HCT116 (cell line): ENCODE data around the gene OR4D6. TPM values are rescaled to one million over a fixed set of nuclear protein-coding genes. Genes with fewer than 3 reads are reported as not detected.

Experiments used
- ATAC-seq: fragments of 200-7000 bp; cut with Tn5 transposase; 2 replicates; pipeline ENCODE4 v1.9.1; 2020; ENCODE audit warnings: mild to moderate bottlenecking, moderate library complexity
- BruUV-seq: library from RNA; stranded (reverse); fragments of 400-500 nt; replicated peaks from 2 replicates; lab custom pipeline; 2021; lab: Mats Ljungman, UMichigan
- CTCF ChIA-PET: fragments of 300-600 bp; sonication (Branson Sonifier 250); formaldehyde crosslinking; loops from one replicate; lab custom pipeline; 2021; ENCODE audit warnings: antibody characterized with exemption; lab: Charles Lee
- POLR2A ChIA-PET: fragments of 300-600, 350-600 bp; sonication (Branson Sonifier 250); formaldehyde crosslinking; loops from one replicate; lab custom pipeline; 2021; ENCODE audit warnings: antibody characterized with exemption; lab: Charles Lee
- RAD21 ChIA-PET, 2 experiments: fragments of 300-600 bp; sonication (Branson Sonifier 250); formaldehyde crosslinking; loops; one replicate each; lab custom pipeline; 2023; ENCODE audit warnings: low total read pairs in 2 of 2; ENCODE audit not compliant: uncharacterized antibody in 2 of 2, unreplicated experiment in 2 of 2, low non-redundant PET in 1 of 2; lab: Charles Lee
- DNase-seq: peaks from one replicate; pipeline ENCODE4 v3.0.0-alpha.2; 2010; ENCODE audit warnings: low read depth, low spot score
- H2AFZ ChIP-seq: fragments of 200-600 bp; shearing (Covaris generic), sonication (generic); 2 replicates; pipeline ENCODE4 v1.6.1; 2017; ENCODE audit warnings: low read depth, mixed run types, mixed read lengths, antibody characterized with exemption, low read length; ENCODE audit not compliant: poor library complexity, severe bottlenecking
- H3K27ac ChIP-seq: 2 replicates; pipeline ENCODE4 v1.5.1; 2012; ENCODE audit warnings: low read depth, low read length
- H3K27me3 ChIP-seq: fragments of 200-600 bp; sonication (generic); 2 replicates; pipeline ENCODE4 v1.6.1; 2016; ENCODE audit warnings: mixed run types, low read length, mixed read lengths; ENCODE audit not compliant: insufficient read depth
- H3K36me3 ChIP-seq, 2 experiments: fragments of 200-500 bp in 1 of 2; fragments of 200-600 bp in 1 of 2; sonication (Bioruptor generic) in 1 of 2; sonication (generic) in 1 of 2; 2 replicates each; pipeline versions ENCODE4 v1.5.1 to v1.6.1; 2014 to 2016; ENCODE audit warnings: low read length in 2 of 2, inconsistent platforms in 1 of 2, mixed read lengths in 1 of 2, mixed run types in 1 of 2; ENCODE audit not compliant: insufficient read depth in 2 of 2, control insufficient read depth in 1 of 2
- H3K4me1 ChIP-seq, 2 experiments: fragments of 200-600 bp in 1 of 2; sonication (generic) in 1 of 2; 2 replicates each; pipeline versions ENCODE4 v1.5.1 to v1.6.1; 2012 to 2017; ENCODE audit warnings: low read length in 2 of 2, inconsistent platforms in 1 of 2, mild to moderate bottlenecking in 1 of 2, mixed read lengths in 1 of 2, mixed run types in 1 of 2, moderate library complexity in 1 of 2; ENCODE audit not compliant: insufficient read depth in 2 of 2, control insufficient read depth in 1 of 2
- H3K4me2 ChIP-seq: fragments of 200-600 bp; sonication (generic); 2 replicates; pipeline ENCODE4 v1.6.1; 2017; ENCODE audit warnings: mixed run types, low read length, mixed read lengths
- H3K4me3 ChIP-seq, 2 experiments: fragments of 200-600 bp in 1 of 2; sonication (generic) in 1 of 2; replicated peaks in 1 of 2; 2 replicates each; pipeline ENCODE4 v1.5.1; 2011 to 2016; ENCODE audit warnings: low read length in 2 of 2, control low read depth in 1 of 2, low read depth in 1 of 2, mild to moderate bottlenecking in 1 of 2, mixed read lengths in 1 of 2, mixed run types in 1 of 2
- H3K79me2 ChIP-seq: fragments of 200-600 bp; sonication (generic); 2 replicates; pipeline ENCODE4 v1.6.1; 2017; ENCODE audit warnings: mild to moderate bottlenecking, mixed run types, low read length, moderate library complexity, mixed read lengths; ENCODE audit not compliant: insufficient read depth
- H3K9ac ChIP-seq: fragments of 200-600 bp; sonication (generic); 2 replicates; pipeline ENCODE4 v1.6.1; 2016; ENCODE audit warnings: low read length, mixed read lengths
- H3K9me2 ChIP-seq: fragments of 200-600 bp; sonication (generic), shearing (Covaris generic); 2 replicates; pipeline ENCODE4 v1.6.1; 2017; ENCODE audit warnings: mixed run types, mild to moderate bottlenecking, moderate library complexity; ENCODE audit not compliant: insufficient read depth
- H3K9me3 ChIP-seq, 2 experiments: fragments of 200-500 bp in 1 of 2; fragments of 200-600 bp in 1 of 2; sonication (Bioruptor generic) in 1 of 2; sonication (generic) in 1 of 2; 2 replicates each; pipeline ENCODE4 v1.6.1; 2014 to 2017; ENCODE audit warnings: low read length in 2 of 2, mixed read lengths in 2 of 2, inconsistent platforms in 1 of 2, low read depth in 1 of 2, mild to moderate bottlenecking in 1 of 2, mixed run types in 1 of 2, moderate library complexity in 1 of 2; ENCODE audit not compliant: control insufficient read depth in 1 of 2, insufficient read depth in 1 of 2
- H4K20me1 ChIP-seq: fragments of 200-600 bp; sonication (generic), shearing (Covaris generic); 2 replicates; pipeline ENCODE4 v1.6.1; 2017; ENCODE audit warnings: mixed run types, mild to moderate bottlenecking, moderate library complexity; ENCODE audit not compliant: insufficient read depth
- ATF3 ChIP-seq: IDR thresholded peaks from 2 replicates; pipeline ENCODE4 v1.6.1; 2012
- CTCF ChIP-seq, 3 experiments: fragments of 200-600 bp in 1 of 3; sonication (generic) in 1 of 3; IDR thresholded peaks in 2 of 3; conservative IDR thresholded peaks in 1 of 3; 2 replicates each; pipeline ENCODE4 v1.5.1; 2012 to 2017; ENCODE audit warnings: low read depth in 2 of 3, low read length in 2 of 3, antibody characterized with exemption in 1 of 3, borderline replicate concordance in 1 of 3, control low read depth in 1 of 3, mild to moderate bottlenecking in 1 of 3, mixed read lengths in 1 of 3, mixed run types in 1 of 3, moderate library complexity in 1 of 3; ENCODE audit not compliant: insufficient read depth in 1 of 3
- JUND ChIP-seq: IDR thresholded peaks from 2 replicates; pipeline ENCODE4 v1.6.1; 2012
- POLR2AphosphoS5 ChIP-seq: IDR thresholded peaks from 2 replicates; pipeline ENCODE4 v1.6.1; 2011; ENCODE audit warnings: mild to moderate bottlenecking, low read depth, low read length, moderate library complexity
- ZBTB33 ChIP-seq: IDR thresholded peaks from 2 replicates; pipeline ENCODE4 v1.6.1; 2011; ENCODE audit warnings: mild to moderate bottlenecking, low read length, moderate library complexity; ENCODE audit not compliant: insufficient replicate concordance; ENCODE audit errors: extremely low read depth
- intact Hi-C: fragments of 100-400 bp; cut with micrococcal nuclease; formaldehyde crosslinking; loops from 2 replicates; pipeline ENCODE4 v1.10.0; 2022
- total RNA-seq: library from RNA; stranded (reverse); gene quantifications from one replicate; pipeline ENCODE4 v1.2.1, GENCODE V29; 2021; ENCODE audit not compliant: unreplicated experiment

Gene OR4D6
- total RNA-seq, 1 experiment from 2014 or later = not detected

GRCh38 chr11:59475176-59475575, 18.4 kb downstream of the OR4D6 start:
- H4K20me1 ChIP-seq = no peaks in the 10 kb centered on the region
- H3K4me1 ChIP-seq = no peaks in the 10 kb centered on the region
- no peak overlapping the region for H3K4me2 ChIP-seq
- H3K27ac ChIP-seq = no peak overlapping the region
- H3K79me2 ChIP-seq = no peaks in the 10 kb centered on the region
- ChIA-PET RAD21 (no interaction called here), CTCF (no interaction called here), POLR2A (no interaction called here)
- H3K4me3 ChIP-seq = no peak overlapping the region
- H3K36me3 ChIP-seq = no peaks in the 10 kb centered on the region
- H2AFZ ChIP-seq = no peak overlapping the region
- H3K9me2 ChIP-seq = no peaks in the 10 kb centered on the region
- TF ChIP-seq JUND = no peak
- no peak for TF ChIP-seq ZBTB33
- no peak for TF ChIP-seq POLR2AphosphoS5
- TF ChIP-seq CTCF (IDR thresholded peaks at IDR 0.05 in 2 of 3, conservative IDR thresholded peaks at IDR 0.05 in 1 of 3; ENCODE audit: borderline replicate concordance in 1 of 3, insufficient read depth in 1 of 3, low read depth in 2 of 3, low read length in 2 of 3) = no peak
- TF ChIP-seq ATF3 = no peak
- DNase-seq (no peak), ATAC-seq (no peak)
- no peaks in the 10 kb centered on the region for H3K27me3 ChIP-seq
- no TSS peak for BruUV-seq
- intact Hi-C loops = no loop called here
- no peaks in the 10 kb centered on the region for H3K9me3 ChIP-seq
- H3K9ac ChIP-seq = no peak overlapping the region
